ENCODE data around the gene GLRA2. TPM values are rescaled to one million over a fixed set of nuclear protein-coding genes. Genes with fewer than 3 reads are reported as not detected.
A peak's percentile ranks its signal among the peaks of the same experiment; 100 is the strongest.

GLRA2 gene
- total and polyA plus RNA-seq, 2 of the 13 experiments (the other 11 are each of a cell fraction or from before 2014, with no cell fraction given): not detected

GRCh38 chrX:14758029-14758491 lies 228.7 kb downstream of the GLRA2 start (continued):
- peak; percentile 51 for TF ChIP-seq ZNF687 (CRISPR knock-in tag; IDR thresholded peaks at IDR 0.05)
- TF ChIP-seq NCOR1 (IDR thresholded peaks at IDR 0.05; ENCODE audit: borderline replicate concordance, low read length): peak; percentile 37; the same call in 1 of the 2 replicates
- no peak for TF ChIP-seq CREB3 (CRISPR knock-in tag; IDR thresholded peaks at IDR 0.05)
- TF ChIP-seq TARDBP (CRISPR knock-in tag; IDR thresholded peaks at IDR 0.05): 0 out of 2 replicates have a peak, but pooled peaks have one; percentile 37
- TF ChIP-seq EP300 (IDR thresholded peaks at IDR 0.05; ENCODE audit: low read depth in 2 of 2, low read length in 2 of 2): peak in 1 of 2 experiments; percentile 12; a peak in 1 of 4 replicates
- no peak for TF ChIP-seq EP300 (CRISPR knock-in tag; IDR thresholded peaks at IDR 0.05; ENCODE audit: borderline replicate concordance)
- TF ChIP-seq PPARG (CRISPR knock-in tag; conservative IDR thresholded peaks at IDR 0.05): peak; percentile 83
- TF ChIP-seq ZNF501 (CRISPR knock-in tag; IDR thresholded peaks at IDR 0.05): no peak
- TF ChIP-seq, protein P1, sequence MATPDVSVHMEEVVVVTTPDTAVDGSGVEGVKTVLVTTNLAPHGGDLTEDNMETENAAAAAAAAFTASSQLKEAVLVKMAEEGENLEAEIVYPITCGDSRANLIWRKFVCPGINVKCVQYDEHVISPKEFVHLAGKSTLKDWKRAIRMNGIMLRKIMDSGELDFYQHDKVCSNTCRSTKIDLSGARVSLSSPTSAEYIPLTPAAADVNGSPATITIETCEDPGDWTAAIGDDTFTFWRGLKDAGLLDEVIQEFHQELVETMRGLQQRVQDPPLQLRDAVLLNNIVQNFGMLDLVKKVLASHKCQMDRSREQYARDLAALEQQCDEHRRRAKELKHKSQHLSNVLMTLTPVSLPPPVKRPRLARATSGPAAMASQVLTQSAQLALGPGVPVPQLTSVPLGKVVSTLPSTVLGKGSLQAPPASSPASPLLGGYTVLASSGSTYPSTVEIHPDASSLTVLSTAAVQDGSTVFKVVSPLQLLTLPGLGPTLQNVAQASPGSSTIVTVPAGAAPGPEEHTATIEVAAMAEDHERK (CRISPR knock-in tag; IDR thresholded peaks at IDR 0.05; ENCODE audit: low read depth): no peak
- TF ChIP-seq ZMYM4 (CRISPR knock-in tag; IDR thresholded peaks at IDR 0.05): peak; percentile 68
- TF ChIP-seq TAF1 (CRISPR knock-in tag; IDR thresholded peaks at IDR 0.05): peak; percentile 47; the same call in 1 of the 2 replicates
- TF ChIP-seq SMARCE1 (IDR thresholded peaks at IDR 0.05; ENCODE audit: borderline replicate concordance): no peak
- TF ChIP-seq, protein P2, sequence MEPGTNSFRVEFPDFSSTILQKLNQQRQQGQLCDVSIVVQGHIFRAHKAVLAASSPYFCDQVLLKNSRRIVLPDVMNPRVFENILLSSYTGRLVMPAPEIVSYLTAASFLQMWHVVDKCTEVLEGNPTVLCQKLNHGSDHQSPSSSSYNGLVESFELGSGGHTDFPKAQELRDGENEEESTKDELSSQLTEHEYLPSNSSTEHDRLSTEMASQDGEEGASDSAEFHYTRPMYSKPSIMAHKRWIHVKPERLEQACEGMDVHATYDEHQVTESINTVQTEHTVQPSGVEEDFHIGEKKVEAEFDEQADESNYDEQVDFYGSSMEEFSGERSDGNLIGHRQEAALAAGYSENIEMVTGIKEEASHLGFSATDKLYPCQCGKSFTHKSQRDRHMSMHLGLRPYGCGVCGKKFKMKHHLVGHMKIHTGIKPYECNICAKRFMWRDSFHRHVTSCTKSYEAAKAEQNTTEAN (CRISPR knock-in tag; conservative IDR thresholded peaks at IDR 0.05): no peak
- no peak for TF ChIP-seq ZBTB14 (CRISPR knock-in tag; IDR thresholded peaks at IDR 0.05)
